DOHH2 (cell line): ENCODE data around the gene PRICKLE1.
A peak's percentile ranks its signal among the peaks of the same experiment; 100 is the strongest.

Source experiments
- H3F3A ChIP-seq: fragments of 200-600 bp; sonication (generic), shearing (Covaris generic); 2 replicates; pipeline ENCODE4 v1.6.0; 2016; ENCODE audit warnings: antibody characterized with exemption, mild to moderate bottlenecking; ENCODE audit not compliant: control insufficient read depth, insufficient read depth
- H3K27ac ChIP-seq: fragments of 200-600 bp; sonication (generic); 2 replicates; pipeline ENCODE4 v1.5.1; 2014; ENCODE audit warnings: low read depth, mild to moderate bottlenecking, low read length, moderate library complexity
- H3K27me3 ChIP-seq: fragments of 200-600 bp; sonication (generic); 2 replicates; pipeline ENCODE4 v1.6.1; 2014; ENCODE audit warnings: mild to moderate bottlenecking, low read length, mixed read lengths; ENCODE audit not compliant: control insufficient read depth
- H3K36me3 ChIP-seq: fragments of 200-600 bp; sonication (generic); 2 replicates; pipeline ENCODE4 v1.6.1; 2014; ENCODE audit warnings: mild to moderate bottlenecking, low read length, moderate library complexity, mixed read lengths; ENCODE audit not compliant: control insufficient read depth
- H3K4me1 ChIP-seq: fragments of 200-600 bp; sonication (generic); 2 replicates; pipeline ENCODE4 v1.6.1; 2014; ENCODE audit warnings: mild to moderate bottlenecking, low read length, mixed read lengths; ENCODE audit not compliant: control insufficient read depth
- H3K4me2 ChIP-seq: fragments of 200-600 bp; sonication (generic); 2 replicates; pipeline ENCODE4 v1.6.0; 2014; ENCODE audit warnings: mild to moderate bottlenecking, low read length, moderate library complexity
- H3K4me3 ChIP-seq: fragments of 200-600 bp; sonication (generic); 2 replicates; pipeline ENCODE4 v1.5.1; 2014; ENCODE audit warnings: mild to moderate bottlenecking, low read length, mixed read lengths
- H3K79me2 ChIP-seq: fragments of 200-600 bp; sonication (generic); 2 replicates; pipeline ENCODE4 v1.6.1; 2014; ENCODE audit warnings: mild to moderate bottlenecking, low read length, mixed read lengths; ENCODE audit not compliant: control insufficient read depth
- H3K9me2 ChIP-seq: fragments of 200-600 bp; sonication (generic); replicated peaks from 2 replicates; pipeline ENCODE4 v1.6.1; 2014; ENCODE audit warnings: mild to moderate bottlenecking, low read length, mixed read lengths; ENCODE audit not compliant: control insufficient read depth
- H3K9me3 ChIP-seq: fragments of 200-600 bp; sonication (generic); 2 replicates; pipeline ENCODE4 v1.6.1; 2014; ENCODE audit warnings: antibody characterized with exemption, low read length, mixed read lengths; ENCODE audit not compliant: control insufficient read depth, insufficient read depth
- H4K20me1 ChIP-seq: fragments of 200-600 bp; sonication (generic); 2 replicates; pipeline ENCODE4 v1.6.0; 2014; ENCODE audit warnings: low read depth, mild to moderate bottlenecking, antibody characterized with exemption, low read length, moderate library complexity; ENCODE audit not compliant: control insufficient read depth, insufficient read depth
- CTCF ChIP-seq: fragments of 200-600 bp; sonication (generic); IDR thresholded peaks from one replicate; pipeline ENCODE4 v1.5.1; 2014; ENCODE audit warnings: antibody characterized with exemption, mild to moderate bottlenecking, low read depth, low read length; ENCODE audit not compliant: poor library complexity, severe bottlenecking
- EZH2phosphoT487 ChIP-seq: fragments of 200-600 bp; sonication (generic); IDR thresholded peaks from 2 replicates; pipeline ENCODE4 v1.6.1; 2017; ENCODE audit warnings: borderline replicate concordance, mild to moderate bottlenecking, antibody characterized with exemption, low read length, moderate library complexity, mixed read lengths

PRICKLE1 gene

GRCh38 chr12:42482748-42483520 lies 106.6 kb downstream of the PRICKLE1 start:
- Histone ChIP-seq H3K27ac (no peak overlapping the region), H4K20me1 (no peaks in the 10 kb centered on the region), H3K9me3 (no peaks in the 10 kb centered on the region), H3K4me2 (peak overlapping the region; percentile 91), H3K9me2 (no peaks in the 10 kb centered on the region), H3K4me1 (peaks cover 31% of the 10 kb centered on the region), H3K79me2 (no peaks in the 10 kb centered on the region), H3F3A (peaks cover 5% of the 10 kb centered on the region), H3K36me3 (no peaks in the 10 kb centered on the region), H3K4me3 (peak overlapping the region; percentile 80), H3K27me3 (peaks cover 79% of the 10 kb centered on the region)
- TF ChIP-seq EZH2phosphoT487 = no peak
- TF ChIP-seq CTCF = peak; percentile 84

- Histone ChIP-seq H3K4me2 (peak overlapping the region; percentile 91), H3F3A (peaks cover 5% of the 10 kb centered on the region), H3K27ac (no peak overlapping the region), H3K9me2 (no peaks in the 10 kb centered on the region), H3K79me2 (no peaks in the 10 kb centered on the region), H3K9me3 (no peaks in the 10 kb centered on the region), H3K36me3 (no peaks in the 10 kb centered on the region), H3K4me1 (peaks cover 31% of the 10 kb centered on the region), H3K4me3 (peak overlapping the region; percentile 80), H4K20me1 (no peaks in the 10 kb centered on the region), H3K27me3 (peaks cover 76% of the 10 kb centered on the region)
- TF ChIP-seq EZH2phosphoT487 (no peak; the same call in 1 of the 2 replicates), CTCF (no peak)
Measured at GRCh38 chr12:42482041-42482747, 107.4 kb downstream of the PRICKLE1 start.

GRCh38 chr12:42481368-42481767 lies 108.2 kb downstream of the PRICKLE1 start:
- Histone ChIP-seq H3K4me2 (no peak overlapping the region), H3K4me1 (peaks cover 31% of the 10 kb centered on the region), H3K79me2 (no peaks in the 10 kb centered on the region), H4K20me1 (no peaks in the 10 kb centered on the region), H3K27ac (no peak overlapping the region), H3K9me3 (no peaks in the 10 kb centered on the region), H3K9me2 (no peaks in the 10 kb centered on the region), H3K27me3 (peaks cover 69% of the 10 kb centered on the region), H3F3A (peaks cover 5% of the 10 kb centered on the region), H3K4me3 (no peak overlapping the region), H3K36me3 (no peaks in the 10 kb centered on the region)
- no peak for TF ChIP-seq EZH2phosphoT487
- TF ChIP-seq CTCF = no peak
